Fibroblast of skin of right quadriceps (primary cell): ENCODE measurements around the gene XPO1.
"Not testable (repeated sequence)": the region's sequence is repeated elsewhere in the genome, so short reads cannot be mapped to it uniquely, and the experiment has no call there.

Experiments
- DNase-seq: peaks from one replicate; pipeline ENCODE4 v3.0.0-alpha.2; 2013

The XPO1 gene, protein sequence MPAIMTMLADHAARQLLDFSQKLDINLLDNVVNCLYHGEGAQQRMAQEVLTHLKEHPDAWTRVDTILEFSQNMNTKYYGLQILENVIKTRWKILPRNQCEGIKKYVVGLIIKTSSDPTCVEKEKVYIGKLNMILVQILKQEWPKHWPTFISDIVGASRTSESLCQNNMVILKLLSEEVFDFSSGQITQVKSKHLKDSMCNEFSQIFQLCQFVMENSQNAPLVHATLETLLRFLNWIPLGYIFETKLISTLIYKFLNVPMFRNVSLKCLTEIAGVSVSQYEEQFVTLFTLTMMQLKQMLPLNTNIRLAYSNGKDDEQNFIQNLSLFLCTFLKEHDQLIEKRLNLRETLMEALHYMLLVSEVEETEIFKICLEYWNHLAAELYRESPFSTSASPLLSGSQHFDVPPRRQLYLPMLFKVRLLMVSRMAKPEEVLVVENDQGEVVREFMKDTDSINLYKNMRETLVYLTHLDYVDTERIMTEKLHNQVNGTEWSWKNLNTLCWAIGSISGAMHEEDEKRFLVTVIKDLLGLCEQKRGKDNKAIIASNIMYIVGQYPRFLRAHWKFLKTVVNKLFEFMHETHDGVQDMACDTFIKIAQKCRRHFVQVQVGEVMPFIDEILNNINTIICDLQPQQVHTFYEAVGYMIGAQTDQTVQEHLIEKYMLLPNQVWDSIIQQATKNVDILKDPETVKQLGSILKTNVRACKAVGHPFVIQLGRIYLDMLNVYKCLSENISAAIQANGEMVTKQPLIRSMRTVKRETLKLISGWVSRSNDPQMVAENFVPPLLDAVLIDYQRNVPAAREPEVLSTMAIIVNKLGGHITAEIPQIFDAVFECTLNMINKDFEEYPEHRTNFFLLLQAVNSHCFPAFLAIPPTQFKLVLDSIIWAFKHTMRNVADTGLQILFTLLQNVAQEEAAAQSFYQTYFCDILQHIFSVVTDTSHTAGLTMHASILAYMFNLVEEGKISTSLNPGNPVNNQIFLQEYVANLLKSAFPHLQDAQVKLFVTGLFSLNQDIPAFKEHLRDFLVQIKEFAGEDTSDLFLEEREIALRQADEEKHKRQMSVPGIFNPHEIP (N-terminal part only)

GRCh38 chr2:61538200-61538919 lies at the start of gene XPO1:
Gene XPO1, minus strand, starts transcription at chr2:61538356. Its CDS starts 4,459 bp downstream, at chr2:61533897.
- DNase-seq = peak; percentile 100

GRCh38 chr2:61586928-61587327 lies 48.8 kb upstream of the XPO1 start:
- DNase-seq = not testable (repeated sequence)

DNA sequence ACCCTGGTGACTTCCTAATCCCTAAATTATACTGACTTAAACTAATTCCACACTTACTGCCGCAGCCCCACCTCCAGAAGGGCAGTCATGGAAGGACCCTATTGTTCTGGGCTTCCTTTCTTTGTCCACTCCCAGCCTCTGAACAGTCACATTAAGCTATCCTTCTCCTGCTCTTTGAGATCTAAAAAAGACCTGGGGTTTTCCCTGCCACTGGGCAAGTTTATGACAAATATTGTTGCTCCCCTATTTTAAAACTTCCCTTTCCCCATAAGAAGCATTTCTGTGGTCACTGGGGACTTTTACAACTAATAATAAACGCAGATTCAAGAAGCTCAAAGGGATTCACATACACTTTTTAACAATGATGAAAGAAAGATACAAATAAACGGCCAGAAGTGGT lies 47.2 kb upstream of the XPO1 start:
- DNase-seq = no peak

GRCh38 chr2:61584368-61584767 lies 46.2 kb upstream of the XPO1 start:
- not testable (repeated sequence) for DNase-seq

DNA sequence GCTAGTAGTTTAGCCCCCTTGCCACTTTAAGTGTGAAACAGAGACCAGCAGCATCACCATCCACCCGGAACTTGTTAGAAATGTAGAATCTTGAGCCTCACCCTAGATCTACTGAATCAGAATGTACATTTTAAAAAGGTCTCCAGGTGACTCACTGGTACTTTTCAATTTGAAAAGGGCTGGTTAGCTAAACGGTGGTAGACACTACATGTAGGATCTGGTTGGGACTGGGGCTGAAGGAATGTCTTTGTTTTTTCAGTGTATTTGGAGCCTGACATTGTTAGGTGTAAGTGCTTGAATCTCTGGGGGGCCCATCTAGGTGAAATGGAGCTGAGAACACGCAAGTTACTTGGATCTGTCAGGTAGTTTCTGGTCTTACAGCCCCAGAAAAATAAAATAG lies 44.0 kb upstream of the XPO1 start:
- no peak for DNase-seq

DNA sequence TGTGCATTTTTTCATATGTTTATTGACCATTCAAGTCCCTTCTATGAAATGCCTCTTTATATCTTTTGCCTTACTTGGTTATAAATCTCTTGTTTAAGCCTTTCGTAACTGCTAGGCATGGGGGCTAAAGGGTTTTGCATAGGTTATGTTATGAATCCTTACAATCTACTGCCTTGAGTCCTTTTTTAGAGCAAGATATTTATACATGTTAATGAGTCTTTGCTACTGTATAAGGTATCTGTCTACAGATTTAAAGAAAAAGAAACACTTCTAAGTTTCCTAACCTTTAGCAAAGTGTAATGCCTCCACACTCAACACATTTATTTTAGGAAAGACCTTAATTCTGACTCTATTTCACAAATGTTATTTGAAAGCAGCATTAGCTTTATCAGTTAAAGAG lies 43.6 kb upstream of the XPO1 start:
- DNase-seq = no peak

DNA sequence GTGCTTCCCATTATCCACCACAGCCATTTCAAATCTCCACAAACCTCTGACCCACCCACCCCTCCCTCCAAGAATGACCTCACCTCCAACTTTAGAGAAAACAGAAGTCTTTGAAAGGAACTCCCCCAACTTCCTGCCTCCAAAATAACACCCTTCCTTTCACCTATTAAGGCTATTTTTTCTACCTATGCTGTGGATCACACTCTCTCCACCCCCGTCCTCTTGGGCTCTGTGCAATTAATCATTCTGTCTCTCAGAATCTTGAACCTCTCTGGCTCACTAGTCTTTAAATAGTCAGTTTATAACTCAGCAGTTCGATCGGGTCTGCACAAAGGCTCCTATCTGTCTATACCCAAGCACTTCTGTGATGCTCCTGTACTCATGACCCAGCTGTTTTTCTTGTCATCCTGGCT lies 37.3 kb upstream of the XPO1 start:
- DNase-seq = no peak

- DNase-seq = no peak
These were observed 28.4 kb upstream of the XPO1 start for GRCh38 chr2:61566566-61566965.

GRCh38 chr2:61562615-61563014 lies 24.5 kb upstream of the XPO1 start:
- DNase-seq = no peak

DNA sequence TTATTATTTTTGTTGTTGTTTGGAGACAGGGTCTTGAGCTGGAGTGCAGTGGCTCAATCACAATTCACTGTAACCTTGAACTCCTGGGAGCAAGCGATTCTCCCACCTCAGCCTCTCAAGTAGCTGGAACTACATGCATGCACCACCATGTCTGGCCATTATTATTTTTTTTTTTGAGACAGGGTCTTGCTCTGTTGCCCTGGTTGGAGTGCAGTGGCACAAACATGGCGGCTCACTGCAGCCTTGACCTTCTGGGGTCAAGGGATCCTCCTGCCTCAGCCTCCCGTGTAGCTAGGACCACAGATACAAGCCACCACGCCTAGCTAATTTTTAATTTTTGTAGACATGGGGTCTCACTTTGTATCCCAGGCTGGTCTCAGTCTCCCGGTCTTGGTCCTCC lies 20.0 kb upstream of the XPO1 start:
- DNase-seq = no peak

DNA sequence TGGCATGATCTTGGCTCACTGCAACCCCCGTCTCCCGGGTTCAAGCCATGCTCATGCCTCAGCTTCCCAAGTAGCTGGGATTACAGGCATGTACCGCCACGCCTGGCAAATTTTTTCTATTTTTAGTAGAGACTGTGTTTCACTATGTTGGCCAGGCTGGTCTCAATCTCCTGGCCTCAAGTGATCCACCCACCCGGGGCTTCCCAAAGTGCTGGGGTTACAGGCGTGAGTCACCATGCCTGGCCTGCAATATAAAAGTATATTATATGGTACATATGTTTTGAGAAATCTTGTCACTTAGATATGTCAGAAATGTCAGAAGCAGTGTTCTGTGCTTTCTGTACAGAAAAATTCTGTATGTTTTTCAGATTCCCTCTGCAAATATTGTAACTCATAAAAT lies 19.2 kb upstream of the XPO1 start:
- DNase-seq = no peak

GRCh38 chr2:61554604-61555003 lies 16.4 kb upstream of the XPO1 start:
- DNase-seq = no peak

DNA sequence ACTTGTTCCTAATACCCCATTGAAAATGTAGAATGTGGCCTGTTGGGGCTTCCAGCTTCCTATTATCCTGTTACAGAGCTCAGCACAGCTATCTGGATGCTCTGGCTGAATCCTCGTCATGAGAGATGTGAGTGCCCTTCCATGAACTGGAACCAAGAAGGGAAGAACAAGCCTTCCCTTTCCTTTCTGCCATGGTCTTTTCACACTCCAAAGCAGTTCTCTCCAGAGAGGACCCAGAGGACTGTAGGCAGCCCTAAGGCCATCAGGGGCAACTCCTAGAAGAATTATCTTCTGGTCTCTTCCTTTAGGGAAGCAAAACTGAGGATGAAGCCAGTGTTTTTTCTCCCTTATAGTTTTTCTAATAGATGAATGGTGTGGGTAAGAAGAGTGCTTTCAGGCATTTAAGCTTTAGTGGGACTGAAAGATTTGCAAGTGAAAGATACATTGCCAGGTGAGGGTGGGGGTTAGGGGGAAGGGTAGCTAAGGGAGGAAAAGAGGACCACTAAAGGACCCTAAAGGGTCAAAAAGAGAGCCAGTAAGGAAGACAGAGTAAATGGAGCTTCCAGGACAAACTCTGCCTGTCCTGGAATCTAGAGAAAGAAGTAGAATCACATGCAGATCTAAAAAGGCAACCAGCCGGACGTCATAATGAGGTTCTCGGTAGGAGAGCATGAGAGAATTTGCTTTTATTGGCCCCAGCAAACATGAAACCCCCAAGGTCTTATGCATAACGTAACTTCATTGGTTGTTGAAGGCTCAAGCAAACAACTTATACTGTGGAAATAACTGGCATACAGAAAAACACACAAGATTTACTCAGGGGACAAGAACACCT lies 12.4 kb upstream of the XPO1 start:
- no peak for DNase-seq

DNA sequence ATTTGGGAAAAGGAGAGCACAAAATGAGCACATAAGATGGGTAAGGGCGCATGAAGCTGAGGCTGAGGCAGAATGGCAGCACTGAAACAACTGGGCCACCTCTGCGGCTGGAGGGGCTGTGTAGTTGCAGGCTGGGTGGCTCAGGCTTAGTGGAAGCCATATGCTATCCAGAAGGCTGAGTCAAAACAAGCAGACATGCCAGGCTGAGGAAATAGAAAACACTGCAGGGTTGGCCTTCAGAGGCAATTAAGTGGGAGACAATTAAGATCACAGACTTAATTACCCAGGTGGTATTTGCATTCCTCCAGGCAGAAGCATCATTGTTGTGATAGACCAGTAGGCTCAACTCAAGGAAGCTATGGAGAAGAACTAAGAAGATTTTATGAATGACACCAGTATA lies 11.4 kb upstream of the XPO1 start:
- DNase-seq = no peak

- no peak for DNase-seq
These were observed 4.9 kb upstream of the XPO1 start for GRCh38 chr2:61543062-61543461.

DNA sequence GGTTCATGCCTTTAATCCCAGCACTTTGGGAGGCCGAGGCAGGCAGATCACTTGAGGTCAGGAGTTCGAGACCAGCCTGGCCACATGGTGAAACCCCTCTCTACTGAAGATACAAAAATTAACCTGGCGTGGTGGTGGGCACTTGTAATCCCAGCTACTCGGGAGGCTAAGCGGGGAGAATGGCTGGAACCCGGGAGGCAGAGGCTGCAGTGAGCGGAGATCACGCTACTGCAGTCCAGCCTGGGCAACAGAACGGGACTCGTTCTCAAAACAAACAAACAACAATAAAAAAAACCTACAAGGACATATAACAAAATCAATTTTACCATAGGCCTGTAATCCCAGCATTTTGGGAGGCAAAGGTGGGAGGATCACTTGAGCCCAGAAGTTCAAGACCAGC lies 2.0 kb upstream of the XPO1 start:
- DNase-seq = not testable (repeated sequence)

DNA sequence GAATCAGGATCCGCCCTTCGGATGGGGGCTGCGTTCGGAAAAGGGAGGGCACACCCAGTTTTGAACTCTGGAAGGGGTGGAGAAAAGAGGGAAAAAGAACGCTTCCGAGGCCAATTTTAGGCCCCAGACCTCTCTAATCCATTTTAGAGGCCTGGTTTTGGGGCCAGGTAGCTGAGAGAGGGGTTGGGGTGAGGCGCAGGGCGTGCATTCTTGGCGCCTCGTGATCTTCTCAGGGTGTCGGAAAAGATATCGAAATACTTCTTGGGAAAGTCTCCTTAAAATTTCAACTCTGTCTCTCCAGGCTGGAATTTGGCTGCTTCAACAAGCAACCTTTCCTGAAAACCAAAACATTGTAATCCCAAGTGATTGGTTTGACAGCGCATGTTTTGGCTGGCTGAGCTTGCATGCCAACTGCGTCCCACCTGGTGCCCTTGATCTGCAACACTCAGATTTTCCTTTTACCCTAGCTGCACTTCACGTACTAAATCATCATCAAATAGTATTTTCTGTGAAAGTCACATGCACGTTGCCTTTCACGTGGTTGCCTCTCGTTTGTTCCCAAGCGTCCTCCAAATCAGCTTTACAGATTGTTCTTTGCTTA lies 864 bp upstream of the XPO1 start:
- no peak for DNase-seq

DNA sequence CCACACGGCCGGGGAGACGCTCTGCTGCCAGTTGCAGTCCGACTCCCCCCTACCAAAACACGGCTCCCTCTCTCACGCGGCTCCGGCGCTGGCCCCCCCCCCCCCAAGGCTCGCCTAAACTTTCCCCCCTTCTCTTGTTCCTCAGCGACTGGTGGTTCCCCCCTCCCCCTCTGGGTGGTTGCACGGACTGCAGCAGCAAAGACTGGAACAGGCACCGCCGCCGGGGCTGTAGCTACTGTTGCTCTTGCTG lies 281 bp downstream of the XPO1 start:
- no peak for DNase-seq

GRCh38 chr2:61537277-61537949 lies 743 bp downstream of the XPO1 start:
- no peak for DNase-seq

- DNase-seq = peak; percentile 85
These were observed 1.4 kb downstream of the XPO1 start for GRCh38 chr2:61536572-61537276.

GRCh38 chr2:61536180-61536571 lies 2.0 kb downstream of the XPO1 start:
- DNase-seq = peak; percentile 11
